ENCODE data around the gene ADAT3. TPM values are rescaled to one million over a fixed set of nuclear protein-coding genes. Genes with fewer than 3 reads are reported as not detected.

ADAT3 gene
- total and polyA plus RNA-seq, 2 of the 4 experiments (the other 2 are of a cell fraction): 0.36 to 2.8 TPM

DNA sequence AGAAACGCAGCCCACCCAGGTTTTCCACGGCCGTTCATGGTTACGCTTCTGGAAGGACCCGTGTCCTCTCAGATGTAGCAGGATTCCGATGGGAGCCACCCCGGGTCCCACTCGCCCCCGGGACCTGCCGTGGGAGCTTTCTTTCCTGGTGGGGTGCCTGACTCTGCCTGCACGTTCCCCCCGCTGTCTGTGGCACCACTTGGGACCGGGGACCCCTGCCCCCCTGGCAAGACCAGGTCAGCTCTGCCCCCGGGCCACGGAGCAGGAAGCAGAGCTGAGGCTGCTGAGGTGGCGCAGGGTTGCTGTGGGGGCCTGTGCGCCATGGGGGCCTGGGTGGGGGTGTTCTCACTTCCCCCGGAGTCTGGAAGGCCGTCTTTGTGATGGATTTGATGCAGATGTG lies 47.8 kb downstream of the ADAT3 start:
- H3K14ac ChIP-seq (replicated peaks; ENCODE audit: low read depth, low read length): no peak overlapping the region
- H4K91ac ChIP-seq (ENCODE audit: insufficient read depth, low read depth, low read length): no peak overlapping the region
- no peak overlapping the region for H3K23ac ChIP-seq (ENCODE audit: low read depth, low read length)
- TF ChIP-seq CHD1 (IDR thresholded peaks at IDR 0.05; ENCODE audit: low read depth, low read length): no peak
- TF ChIP-seq CEBPB (IDR thresholded peaks at IDR 0.05; ENCODE audit: low read depth, low read length): no peak
- TF ChIP-seq SMC3 (IDR thresholded peaks at IDR 0.05; ENCODE audit: low read depth, low read length): no peak
- TF ChIP-seq BHLHE40 (IDR thresholded peaks at IDR 0.05; ENCODE audit: low read depth, low read length): no peak
- TF ChIP-seq, protein P1, sequence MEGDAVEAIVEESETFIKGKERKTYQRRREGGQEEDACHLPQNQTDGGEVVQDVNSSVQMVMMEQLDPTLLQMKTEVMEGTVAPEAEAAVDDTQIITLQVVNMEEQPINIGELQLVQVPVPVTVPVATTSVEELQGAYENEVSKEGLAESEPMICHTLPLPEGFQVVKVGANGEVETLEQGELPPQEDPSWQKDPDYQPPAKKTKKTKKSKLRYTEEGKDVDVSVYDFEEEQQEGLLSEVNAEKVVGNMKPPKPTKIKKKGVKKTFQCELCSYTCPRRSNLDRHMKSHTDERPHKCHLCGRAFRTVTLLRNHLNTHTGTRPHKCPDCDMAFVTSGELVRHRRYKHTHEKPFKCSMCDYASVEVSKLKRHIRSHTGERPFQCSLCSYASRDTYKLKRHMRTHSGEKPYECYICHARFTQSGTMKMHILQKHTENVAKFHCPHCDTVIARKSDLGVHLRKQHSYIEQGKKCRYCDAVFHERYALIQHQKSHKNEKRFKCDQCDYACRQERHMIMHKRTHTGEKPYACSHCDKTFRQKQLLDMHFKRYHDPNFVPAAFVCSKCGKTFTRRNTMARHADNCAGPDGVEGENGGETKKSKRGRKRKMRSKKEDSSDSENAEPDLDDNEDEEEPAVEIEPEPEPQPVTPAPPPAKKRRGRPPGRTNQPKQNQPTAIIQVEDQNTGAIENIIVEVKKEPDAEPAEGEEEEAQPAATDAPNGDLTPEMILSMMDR (conservative IDR thresholded peaks at IDR 0.05; ENCODE audit: low read depth, low read length): no peak
- TF ChIP-seq MAFK (IDR thresholded peaks at IDR 0.05; ENCODE audit: low read depth, low read length): no peak
- TF ChIP-seq MAZ (IDR thresholded peaks at IDR 0.05; ENCODE audit: borderline replicate concordance, low read depth, low read length): no peak
- TF ChIP-seq, protein P2, sequence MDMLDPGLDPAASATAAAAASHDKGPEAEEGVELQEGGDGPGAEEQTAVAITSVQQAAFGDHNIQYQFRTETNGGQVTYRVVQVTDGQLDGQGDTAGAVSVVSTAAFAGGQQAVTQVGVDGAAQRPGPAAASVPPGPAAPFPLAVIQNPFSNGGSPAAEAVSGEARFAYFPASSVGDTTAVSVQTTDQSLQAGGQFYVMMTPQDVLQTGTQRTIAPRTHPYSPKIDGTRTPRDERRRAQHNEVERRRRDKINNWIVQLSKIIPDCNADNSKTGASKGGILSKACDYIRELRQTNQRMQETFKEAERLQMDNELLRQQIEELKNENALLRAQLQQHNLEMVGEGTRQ (IDR thresholded peaks at IDR 0.05; ENCODE audit: low read depth, low read length): no peak
- no peak for TF ChIP-seq RFX5 (IDR thresholded peaks at IDR 0.05; ENCODE audit: low read depth, low read length)
- TF ChIP-seq RAD21 (IDR thresholded peaks at IDR 0.05; ENCODE audit: low read length): no peak
- no peak for TF ChIP-seq NFE2L2 (IDR thresholded peaks at IDR 0.05; ENCODE audit: low read depth, low read length)
- TF ChIP-seq POLR2A (IDR thresholded peaks at IDR 0.05; ENCODE audit: low read depth, low read length): no peak
- TF ChIP-seq RCOR1 (IDR thresholded peaks at IDR 0.05; ENCODE audit: insufficient replicate concordance, low read length): no peak
- TF ChIP-seq MXI1 (IDR thresholded peaks at IDR 0.05; ENCODE audit: borderline replicate concordance, low read depth, low read length): no peak
- TF ChIP-seq FOS (IDR thresholded peaks at IDR 0.05; ENCODE audit: low read depth, low read length): no peak
- TF ChIP-seq, protein P3, sequence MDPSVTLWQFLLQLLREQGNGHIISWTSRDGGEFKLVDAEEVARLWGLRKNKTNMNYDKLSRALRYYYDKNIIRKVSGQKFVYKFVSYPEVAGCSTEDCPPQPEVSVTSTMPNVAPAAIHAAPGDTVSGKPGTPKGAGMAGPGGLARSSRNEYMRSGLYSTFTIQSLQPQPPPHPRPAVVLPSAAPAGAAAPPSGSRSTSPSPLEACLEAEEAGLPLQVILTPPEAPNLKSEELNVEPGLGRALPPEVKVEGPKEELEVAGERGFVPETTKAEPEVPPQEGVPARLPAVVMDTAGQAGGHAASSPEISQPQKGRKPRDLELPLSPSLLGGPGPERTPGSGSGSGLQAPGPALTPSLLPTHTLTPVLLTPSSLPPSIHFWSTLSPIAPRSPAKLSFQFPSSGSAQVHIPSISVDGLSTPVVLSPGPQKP (IDR thresholded peaks at IDR 0.05; ENCODE audit: borderline replicate concordance, low read depth, low read length): no peak
- H3K27ac ChIP-seq (ENCODE audit: insufficient read depth, low read length): no peak overlapping the region
- H3K9ac ChIP-seq (ENCODE audit: low read depth, low read length): no peak overlapping the region
- no peak overlapping the region for H2BK120ac ChIP-seq (ENCODE audit: low read depth, low read length)
- H2AK5ac ChIP-seq (ENCODE audit: low read depth, low read length): no peak overlapping the region
- no peak overlapping the region for H3K4ac ChIP-seq (ENCODE audit: low read depth, low read length)
- WGBS, 2 experiments (ENCODE audit: extremely low coverage in 2 of 2, insufficient read length in 1 of 2): 85% methylated on average over 11 of the region's 19 CpGs; no CpG with 5 or more reads in 1 of the 2 experiments
- ChIA-PET CTCF (no interaction called here), POLR2A (ENCODE audit: unreplicated experiment) (no interaction called here)
- no peak overlapping the region for H2AFZ ChIP-seq (replicated peaks; ENCODE audit: low read length, poor library complexity)
- H4K5ac ChIP-seq (ENCODE audit: low read depth, low read length): no peak overlapping the region
- H3K27me3 ChIP-seq (ENCODE audit: control insufficient read depth, insufficient read depth, low read length): no peaks in the 10 kb centered on the region
- no peak overlapping the region for H2BK15ac ChIP-seq (ENCODE audit: low read depth, low read length)
- H3K9me3 ChIP-seq (ENCODE audit: control insufficient read depth, insufficient read depth, low read length): no peaks in the 10 kb centered on the region
- H2BK20ac ChIP-seq (ENCODE audit: low read depth, low read length): no peak overlapping the region
- no peak overlapping the region for H3K56ac ChIP-seq (ENCODE audit: extremely low read depth, insufficient read depth, low read length)
- H3K79me1 ChIP-seq (ENCODE audit: low read depth in 1 of 2, low read length in 2 of 2): peaks cover 12 to 77% of the 10 kb centered on the region in 2 experiments; a peak in 3 of 4 replicates
- peaks cover 2% of the 10 kb centered on the region; the same call in 1 of the 2 replicates for H3K9me1 ChIP-seq (ENCODE audit: insufficient read depth, low read length)
- H4K8ac ChIP-seq (ENCODE audit: low read depth in 2 of 2, low read length in 2 of 2): no peak overlapping the region
- H4K20me1 ChIP-seq (ENCODE audit: insufficient read depth, low read length): peaks cover 93% of the 10 kb centered on the region
- intact Hi-C loops (cut with micrococcal nuclease): no loop called here
- H2AK9ac ChIP-seq (replicated peaks; ENCODE audit: low read depth, low read length, poor library complexity): no peak overlapping the region
- H3K4me3 ChIP-seq (ENCODE audit: insufficient read depth, low read depth, low read length): no peak overlapping the region
- DNase-seq: no peak
- in situ Hi-C loops (cut with MboI; ENCODE audit: low sequenced_read_pairs): no loop called here
- no peak overlapping the region for H3K18ac ChIP-seq (ENCODE audit: low read depth, low read length)
- no peak overlapping the region for H2BK5ac ChIP-seq (ENCODE audit: low read depth, low read length, poor library complexity, severe bottlenecking)
- BruUV-seq (replicated peaks): no TSS peak
- no peak overlapping the region for H3K4me2 ChIP-seq (ENCODE audit: low read depth, low read length)
- no peaks in the 10 kb centered on the region for H3K4me1 ChIP-seq (ENCODE audit: control insufficient read depth, insufficient read depth, low read length)
- H3K36me3 ChIP-seq (ENCODE audit: control insufficient read depth, insufficient read depth, low read length): peaks cover 17% of the 10 kb centered on the region; the same call in 1 of the 2 replicates
- ATAC-seq (ENCODE audit: low read depth): no peak
- dilution Hi-C loops (cut with HindIII; ENCODE audit: low sequenced_read_pairs, unreplicated experiment): no loop called here

Measured in IMR-90 (cell line).